KOPT-K1 (cell line): ENCODE data around the gene CHCHD4.

Source experiments
- H3K27ac ChIP-seq: fragments of 200-600 bp; sonication (generic); 2 replicates; pipeline ENCODE4 v1.5.1; 2016; ENCODE audit warnings: antibody characterized with exemption, mild to moderate bottlenecking, low read depth, low read length; ENCODE audit not compliant: poor library complexity, severe bottlenecking
- H3K36me3 ChIP-seq: fragments of 200-600 bp; sonication (generic); 2 replicates; pipeline ENCODE4 v1.5.1; 2017; ENCODE audit warnings: antibody characterized with exemption, mild to moderate bottlenecking, low read length, moderate library complexity; ENCODE audit not compliant: insufficient read depth
- H3K9me3 ChIP-seq: fragments of 200-600 bp; sonication (generic); 2 replicates; pipeline ENCODE4 v1.5.1; 2017; ENCODE audit warnings: antibody characterized with exemption, low read length, mild to moderate bottlenecking; ENCODE audit not compliant: insufficient read depth, poor library complexity, severe bottlenecking

The CHCHD4 gene

DNA sequence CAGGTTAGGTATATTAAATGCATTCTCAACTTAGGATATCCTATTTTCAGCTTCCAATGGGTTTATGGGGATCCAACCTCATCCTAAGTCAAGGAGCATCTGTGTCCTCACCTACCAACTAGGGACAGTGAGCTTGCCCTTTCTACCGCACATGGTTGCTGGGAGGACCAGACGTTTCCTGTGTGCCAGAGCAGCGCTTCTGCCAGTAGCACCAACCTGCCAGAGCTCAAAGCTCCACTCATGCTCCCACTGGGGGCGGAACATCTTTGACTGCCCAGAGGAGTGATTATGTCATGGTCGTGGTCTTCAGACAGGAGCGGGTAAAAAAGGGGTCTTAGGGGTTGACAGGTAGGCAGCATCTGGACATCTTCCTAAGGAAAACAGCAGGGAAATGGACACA is 29.0 kb upstream of the CHCHD4 start:
- Histone ChIP-seq H3K9me3 (no peaks in the 10 kb centered on the region), H3K27ac (no peak overlapping the region), H3K36me3 (peaks cover 60% of the 10 kb centered on the region)

DNA sequence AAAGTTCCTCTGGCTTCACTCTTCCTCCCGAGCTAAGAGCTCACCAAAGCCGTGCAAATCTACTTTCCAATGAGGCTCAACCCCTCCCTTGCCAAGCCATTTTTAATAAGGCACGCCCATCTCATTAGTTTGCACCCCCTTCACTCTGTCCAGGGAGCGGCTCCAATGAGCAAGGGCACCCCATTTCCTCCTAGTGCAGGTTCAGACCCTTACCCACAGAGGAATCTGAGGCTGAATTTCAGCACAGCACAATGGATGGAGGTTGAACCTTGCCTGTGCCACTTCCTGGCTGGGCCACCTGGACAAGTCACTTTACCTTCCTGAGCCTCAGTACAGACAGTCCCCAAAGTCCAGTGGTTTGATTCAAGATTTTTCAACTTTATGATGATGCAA is 28.3 kb upstream of the CHCHD4 start:
- H3K27ac ChIP-seq = no peak overlapping the region
- H3K36me3 ChIP-seq = peaks cover 53% of the 10 kb centered on the region
- no peaks in the 10 kb centered on the region for H3K9me3 ChIP-seq

DNA sequence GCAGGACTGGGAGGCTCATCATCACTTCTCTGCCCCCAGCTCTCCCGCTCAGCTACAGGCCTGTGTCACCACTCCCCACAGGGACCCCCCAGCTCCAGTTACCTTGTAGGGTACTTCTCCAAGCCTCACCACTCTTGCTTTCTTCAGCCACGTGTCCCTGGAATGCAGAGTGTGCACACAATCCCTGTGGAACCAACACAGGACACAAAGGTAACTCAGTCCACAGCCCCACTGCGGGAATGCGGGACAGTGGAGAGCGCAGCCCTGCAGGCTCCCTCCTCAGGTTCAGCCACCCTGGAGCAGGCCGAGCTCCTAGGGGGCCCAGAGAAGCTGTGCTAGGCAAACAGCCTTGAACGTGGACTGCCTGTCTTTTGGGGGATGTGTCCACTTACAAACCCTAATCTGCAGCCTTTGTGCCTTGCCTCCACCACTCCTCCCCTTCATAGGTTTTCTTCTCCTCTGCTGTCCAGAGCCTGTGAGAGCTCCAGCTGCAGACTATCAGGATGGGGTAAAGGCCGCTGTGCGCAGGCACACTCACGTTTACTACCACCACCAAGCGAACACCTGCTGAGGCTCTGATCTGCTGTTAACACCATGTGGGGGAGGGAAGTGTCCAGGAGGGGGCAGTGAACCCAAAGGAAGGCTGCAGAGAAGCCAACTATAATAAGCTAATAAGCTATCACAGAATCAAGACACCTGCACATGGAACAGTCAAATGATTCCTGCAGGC is 27.7 kb upstream of the CHCHD4 start:
- Histone ChIP-seq H3K27ac (no peak overlapping the region), H3K9me3 (no peaks in the 10 kb centered on the region), H3K36me3 (peaks cover 49% of the 10 kb centered on the region)

DNA sequence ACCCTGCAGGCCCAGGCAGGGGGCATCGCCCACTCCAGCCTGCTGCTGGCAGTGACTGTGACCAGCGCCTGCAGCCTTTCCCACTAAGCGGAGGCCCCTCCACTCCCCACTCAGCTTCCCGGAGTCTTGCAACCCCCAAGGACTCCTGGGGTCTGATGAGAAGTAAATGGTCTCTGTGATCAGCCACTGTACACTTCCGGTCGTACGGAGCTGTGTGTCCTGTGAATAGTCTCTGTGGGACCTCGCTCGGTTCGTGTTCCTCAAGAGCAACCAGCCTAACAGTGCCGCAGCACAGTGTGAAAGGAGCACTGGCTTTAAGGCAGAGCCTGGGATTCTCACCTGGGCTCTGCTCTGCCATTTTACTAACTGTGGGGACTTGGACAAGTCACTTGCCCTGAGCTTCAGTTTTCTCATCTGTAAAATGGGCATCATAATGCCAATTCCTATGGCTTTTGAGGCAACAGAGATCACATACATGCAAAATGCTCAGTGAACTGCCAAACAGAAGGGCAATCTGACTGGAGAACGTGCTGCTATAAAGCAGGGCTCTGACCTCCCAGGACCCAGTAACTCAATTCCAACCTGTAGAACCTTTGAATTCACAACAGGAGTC is 26.9 kb upstream of the CHCHD4 start:
- no peaks in the 10 kb centered on the region for H3K9me3 ChIP-seq

DNA sequence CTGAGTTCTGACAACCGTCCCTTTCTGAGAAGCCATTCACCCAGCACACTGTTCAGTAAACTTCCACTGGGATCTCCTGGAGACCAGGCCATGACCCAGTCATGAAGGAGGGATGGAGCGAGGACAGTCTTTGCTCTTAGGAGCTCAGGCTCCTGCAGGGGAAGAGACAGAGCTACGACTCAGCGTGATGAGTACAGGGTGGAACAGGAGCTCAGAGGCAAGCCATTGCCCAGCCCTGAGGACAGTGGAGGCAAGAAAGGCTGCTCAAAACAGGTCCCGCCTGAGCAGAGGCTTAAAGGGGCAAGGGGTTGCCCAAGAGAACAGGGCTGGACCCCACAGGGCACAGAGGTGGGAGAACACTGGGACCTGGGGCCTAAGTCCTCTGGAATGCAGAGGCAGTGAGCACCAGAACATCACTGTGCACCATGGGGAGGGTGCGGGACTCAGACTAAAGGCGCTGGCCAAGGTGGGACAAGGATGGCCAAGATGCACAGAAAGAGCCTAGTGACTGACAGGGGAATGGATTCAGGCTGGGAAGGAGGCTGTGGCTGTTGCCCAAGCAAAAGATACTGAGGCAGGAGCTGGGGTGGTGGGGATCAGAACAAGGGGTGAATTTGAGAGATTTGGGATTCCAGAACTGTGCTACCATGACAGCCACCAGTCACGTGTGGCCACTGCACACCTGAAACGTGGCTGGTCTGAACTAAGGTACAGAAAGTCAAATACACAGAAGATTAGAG is 26.0 kb upstream of the CHCHD4 start:
- H3K36me3 ChIP-seq = peaks cover 51% of the 10 kb centered on the region
- no peak overlapping the region for H3K27ac ChIP-seq
- H3K9me3 ChIP-seq = no peaks in the 10 kb centered on the region

More for the DNA sequence above, 26.9 kb upstream of the CHCHD4 start:
- H3K27ac ChIP-seq = no peak overlapping the region
- peaks cover 49% of the 10 kb centered on the region for H3K36me3 ChIP-seq

DNA sequence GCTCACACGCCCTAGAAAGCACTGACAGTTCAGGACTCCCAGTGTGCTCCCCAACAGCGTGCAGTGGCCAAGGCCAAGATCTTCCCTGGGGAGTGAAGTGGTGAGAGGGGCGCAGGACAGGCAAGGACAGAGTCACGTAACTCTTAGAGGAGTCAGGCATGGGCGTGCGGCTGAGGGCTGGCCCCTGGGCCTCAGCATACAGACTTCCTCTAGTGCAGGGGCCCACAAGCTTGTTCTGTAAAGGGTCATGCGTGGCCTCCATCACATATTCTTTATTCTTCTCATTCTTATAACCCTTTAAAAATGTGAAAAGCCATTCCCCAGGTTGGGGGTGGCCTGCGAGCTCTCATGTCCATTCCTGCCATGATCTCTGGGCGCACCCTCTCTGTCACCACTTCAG is 25.4 kb upstream of the CHCHD4 start:
- Histone ChIP-seq H3K36me3 (peaks cover 57% of the 10 kb centered on the region), H3K27ac (no peak overlapping the region), H3K9me3 (no peaks in the 10 kb centered on the region)

DNA sequence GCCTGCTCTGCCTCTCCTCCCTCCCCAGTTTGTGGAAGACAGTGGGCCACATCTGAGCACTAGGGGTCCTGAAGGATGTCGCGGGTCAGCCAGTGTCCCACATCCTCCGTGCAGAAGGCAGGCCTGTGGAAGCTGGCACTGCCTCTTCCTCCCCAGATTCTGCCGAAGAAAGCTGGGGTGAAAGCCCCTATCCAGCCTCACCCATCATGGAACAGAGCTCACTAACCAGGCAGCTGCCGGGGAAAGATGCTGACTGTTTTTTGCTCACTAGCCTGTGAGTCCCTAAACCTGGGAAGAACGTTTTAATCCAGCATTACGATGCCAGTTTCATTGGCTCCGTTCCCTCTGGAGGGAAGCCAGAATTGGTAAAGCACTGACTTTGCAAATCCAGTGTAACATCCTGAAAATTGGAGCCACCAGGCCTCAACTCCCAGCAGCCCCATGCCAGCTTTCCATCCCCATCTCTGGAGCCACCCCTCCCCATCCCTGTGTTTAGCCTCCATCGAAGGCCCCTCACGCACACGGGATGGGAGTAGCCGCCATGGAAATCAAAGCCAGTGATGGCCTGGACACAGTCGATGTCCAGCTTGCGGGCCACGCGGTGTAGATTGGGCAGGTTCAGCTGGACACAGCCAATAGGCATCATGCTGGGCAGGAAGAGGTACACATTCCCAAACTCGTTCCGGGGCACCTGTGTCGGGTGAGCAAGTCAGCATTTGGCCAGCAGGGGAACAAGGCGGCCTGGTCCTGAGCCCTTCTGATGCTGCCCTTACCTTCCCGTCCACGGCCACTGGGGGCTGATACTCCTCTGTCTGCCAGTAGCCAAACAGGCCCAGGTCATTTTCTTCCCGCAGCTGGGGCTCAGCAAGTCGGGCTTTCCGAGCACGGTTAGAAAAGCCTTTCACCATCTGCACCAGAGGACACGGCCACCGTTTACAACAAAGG is 23.6 kb upstream of the CHCHD4 start:
- Histone ChIP-seq H3K27ac (no peak overlapping the region), H3K36me3 (peaks cover 46% of the 10 kb centered on the region), H3K9me3 (no peaks in the 10 kb centered on the region)

DNA sequence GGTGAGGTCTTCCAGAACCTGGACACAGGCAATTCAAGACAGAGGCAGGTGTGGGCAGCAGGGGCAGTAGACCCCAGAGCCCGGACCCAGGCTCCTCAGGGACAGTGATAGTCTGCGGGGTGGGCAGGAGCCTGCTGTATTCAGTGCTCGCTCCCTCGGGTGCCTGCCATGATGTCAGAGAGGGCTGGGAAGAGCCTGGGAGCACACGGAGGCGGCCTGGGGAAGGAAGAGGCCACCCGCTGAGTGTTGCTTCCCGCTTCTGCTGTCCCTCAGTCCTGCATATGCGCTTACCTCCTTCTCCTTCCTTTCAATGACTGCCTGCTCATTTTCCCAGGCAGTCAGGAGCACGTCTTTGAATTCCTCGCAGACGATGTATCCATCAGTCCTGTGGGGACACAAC is 22.9 kb upstream of the CHCHD4 start:
- H3K27ac ChIP-seq = no peak overlapping the region

DNA sequence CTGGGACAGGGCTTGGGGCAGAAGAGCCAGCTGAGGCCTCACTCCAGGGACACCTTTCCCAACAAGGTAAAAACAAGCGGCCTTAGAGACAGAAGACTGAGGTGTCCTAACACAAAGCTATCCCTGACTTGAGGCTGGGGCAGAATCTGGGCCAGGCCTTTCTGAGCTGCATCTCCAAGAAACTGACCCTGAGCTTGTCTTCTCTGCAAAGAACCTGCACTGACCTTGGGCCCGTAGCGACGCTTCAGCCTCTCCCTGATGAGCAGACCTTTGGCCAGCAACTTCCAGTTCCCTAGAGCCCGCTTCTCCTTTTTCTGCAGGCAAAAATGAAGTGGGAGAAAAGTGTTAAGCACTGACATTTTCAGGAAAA is 22.4 kb upstream of the CHCHD4 start:
- no peaks in the 10 kb centered on the region for H3K9me3 ChIP-seq
- H3K36me3 ChIP-seq = peaks cover 41% of the 10 kb centered on the region
- no peak overlapping the region for H3K27ac ChIP-seq

More for the DNA sequence above, 22.9 kb upstream of the CHCHD4 start:
- peaks cover 41% of the 10 kb centered on the region for H3K36me3 ChIP-seq
- H3K9me3 ChIP-seq = no peaks in the 10 kb centered on the region

DNA sequence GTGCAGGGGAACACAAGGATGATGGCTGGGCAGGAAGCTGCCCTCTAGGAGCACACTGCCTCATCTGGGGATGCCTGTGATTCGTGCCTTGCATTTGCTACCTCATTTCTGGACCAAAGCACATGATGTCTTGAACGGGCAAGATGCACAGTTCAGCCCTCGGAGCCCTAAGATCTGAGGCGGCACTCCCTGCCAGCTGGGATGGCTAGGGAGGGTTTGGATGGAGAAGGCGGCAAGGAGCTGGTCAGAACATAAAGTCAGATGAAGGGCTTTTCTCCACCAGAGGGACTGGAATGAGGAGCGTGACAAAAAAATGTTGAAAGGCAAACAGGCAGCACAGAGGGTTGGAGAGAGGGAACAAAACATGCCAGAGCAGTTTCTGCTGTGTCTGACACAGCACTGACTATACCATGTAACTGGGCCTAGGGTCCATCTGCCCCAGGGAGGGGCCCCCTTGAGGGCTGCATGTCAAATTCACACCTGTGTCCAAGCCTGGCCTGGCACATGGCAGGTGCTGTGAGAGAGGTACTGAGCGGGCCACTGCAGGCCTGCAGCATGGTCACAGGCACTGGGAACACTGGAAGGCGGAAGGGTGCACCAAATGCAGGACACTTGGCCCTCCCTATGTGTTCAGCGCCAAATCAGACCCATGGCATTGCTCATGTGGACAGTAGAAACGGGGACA is 21.9 kb upstream of the CHCHD4 start:
- Histone ChIP-seq H3K9me3 (no peaks in the 10 kb centered on the region), H3K36me3 (peaks cover 41% of the 10 kb centered on the region), H3K27ac (no peak overlapping the region)

DNA sequence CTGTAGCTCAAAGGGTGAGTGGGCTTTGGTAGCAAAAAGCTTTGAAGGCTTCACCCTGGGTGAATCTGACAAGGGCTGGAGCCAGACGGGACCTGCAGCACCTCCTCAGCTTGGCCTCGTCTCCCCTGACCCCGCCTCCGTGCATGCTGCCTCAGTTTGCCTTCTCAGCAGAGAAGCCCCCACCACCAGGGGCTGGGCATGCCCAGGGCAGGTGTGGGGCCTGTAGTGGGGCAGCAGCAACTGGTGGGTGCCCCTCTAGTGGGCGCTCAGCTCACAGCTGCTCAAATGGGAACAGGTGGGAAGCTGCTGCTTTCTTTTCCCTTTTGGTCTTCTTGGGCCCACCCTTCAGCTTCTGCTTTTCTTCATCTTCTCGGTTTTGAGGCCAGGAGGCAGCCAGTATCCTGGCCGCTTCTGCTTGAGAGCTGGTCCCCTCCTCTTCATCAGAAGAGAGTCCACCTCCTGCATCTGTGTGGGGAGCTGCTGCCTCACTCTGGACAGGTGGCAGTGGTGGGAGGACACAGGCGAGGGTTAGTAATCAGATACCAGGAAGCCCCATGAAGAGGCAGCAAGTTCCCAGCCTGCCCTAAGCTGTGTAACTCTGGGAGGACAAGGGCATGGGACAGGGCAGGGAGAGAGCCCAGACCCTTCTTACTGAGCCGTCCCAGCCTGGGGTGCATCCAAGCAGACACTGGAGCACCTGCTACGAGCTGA is 21.2 kb upstream of the CHCHD4 start:
- Histone ChIP-seq H3K27ac (no peak overlapping the region), H3K36me3 (peaks cover 46% of the 10 kb centered on the region), H3K9me3 (no peaks in the 10 kb centered on the region)

DNA sequence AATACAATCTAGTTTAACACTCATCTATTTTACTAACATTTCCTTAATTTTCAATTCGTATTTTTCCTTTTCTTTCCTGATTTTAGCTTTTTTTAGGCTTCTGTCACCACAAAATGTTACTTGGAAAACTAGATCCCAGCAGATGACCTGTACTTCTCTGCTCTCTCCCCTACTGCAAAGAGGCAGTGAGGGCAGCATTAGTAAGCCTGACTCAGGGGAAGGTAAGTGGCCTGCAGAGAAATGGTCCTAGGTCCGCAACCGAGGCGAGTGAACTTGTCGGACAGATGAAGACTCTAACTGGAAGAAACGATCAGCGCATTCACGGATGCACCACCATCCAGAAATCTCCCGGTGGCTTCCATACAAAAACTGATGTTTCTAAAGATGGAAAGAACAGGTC is 20.6 kb upstream of the CHCHD4 start:
- H3K9me3 ChIP-seq = no peaks in the 10 kb centered on the region
- no peak overlapping the region for H3K27ac ChIP-seq
- peaks cover 49% of the 10 kb centered on the region for H3K36me3 ChIP-seq

DNA sequence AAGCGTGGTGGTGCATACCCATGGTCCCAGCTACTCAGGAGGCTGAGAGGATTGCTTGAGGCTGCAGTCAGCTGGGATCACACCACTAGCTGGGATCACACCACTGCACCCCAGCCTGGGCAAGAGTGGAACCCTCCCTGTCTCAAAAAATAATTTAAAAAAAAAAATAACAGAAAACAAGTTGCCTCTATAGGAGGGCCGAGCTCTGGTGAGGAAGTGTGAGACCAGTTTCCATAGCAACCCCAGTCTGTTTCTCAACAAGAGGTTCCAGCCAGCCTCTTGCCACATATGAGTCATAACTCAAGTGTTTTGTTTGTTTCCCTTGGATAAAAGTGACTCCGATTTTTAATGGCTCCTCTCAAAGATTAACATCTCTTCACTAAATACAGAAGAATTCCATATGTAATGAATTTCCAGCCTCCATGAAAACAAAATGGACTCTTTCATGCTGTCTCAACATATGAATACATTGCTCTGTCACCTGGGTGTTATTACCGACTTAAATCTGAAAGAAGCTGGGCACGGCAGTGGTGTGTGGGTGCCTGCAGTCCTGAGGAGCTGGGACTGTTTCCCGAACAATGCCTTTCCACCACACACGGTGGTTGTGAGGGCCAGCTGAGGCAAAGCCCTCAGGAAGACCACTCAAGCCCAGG is 19.9 kb upstream of the CHCHD4 start:
- peaks cover 49% of the 10 kb centered on the region for H3K36me3 ChIP-seq
- H3K9me3 ChIP-seq = no peaks in the 10 kb centered on the region
- no peak overlapping the region for H3K27ac ChIP-seq
